KOPT-K1 (cell line): Measurements from ENCODE around the gene EP400.
"Not testable (repeated sequence)": the region's sequence is repeated elsewhere in the genome, so short reads cannot be mapped to it uniquely, and the experiment has no call there.

ENCODE experiments used
- H3K27ac ChIP-seq: fragments of 200-600 bp; sonication (generic); 2 replicates; pipeline ENCODE4 v1.5.1; 2016; ENCODE audit warnings: antibody characterized with exemption, mild to moderate bottlenecking, low read depth, low read length; ENCODE audit not compliant: poor library complexity, severe bottlenecking
- H3K36me3 ChIP-seq: fragments of 200-600 bp; sonication (generic); 2 replicates; pipeline ENCODE4 v1.5.1; 2017; ENCODE audit warnings: antibody characterized with exemption, mild to moderate bottlenecking, low read length, moderate library complexity; ENCODE audit not compliant: insufficient read depth
- H3K9me3 ChIP-seq: fragments of 200-600 bp; sonication (generic); 2 replicates; pipeline ENCODE4 v1.5.1; 2017; ENCODE audit warnings: antibody characterized with exemption, low read length, mild to moderate bottlenecking; ENCODE audit not compliant: insufficient read depth, poor library complexity, severe bottlenecking

EP400 gene

GRCh38 chr12:131979606-131980005, 29.9 kb downstream of the EP400 start:
- H3K36me3 ChIP-seq = peaks cover 74% of the 10 kb centered on the region
- no peaks in the 10 kb centered on the region for H3K9me3 ChIP-seq
- no peak overlapping the region for H3K27ac ChIP-seq

- no peaks in the 10 kb centered on the region for H3K9me3 ChIP-seq
- no peak overlapping the region for H3K27ac ChIP-seq
- H3K36me3 ChIP-seq = peaks cover 74% of the 10 kb centered on the region
Measured at GRCh38 chr12:131980263-131980662, 30.5 kb downstream of the EP400 start.

GRCh38 chr12:131981388-131981787, 31.6 kb downstream of the EP400 start:
- peaks cover 82% of the 10 kb centered on the region for H3K36me3 ChIP-seq
- no peak overlapping the region for H3K27ac ChIP-seq
- H3K9me3 ChIP-seq = no peaks in the 10 kb centered on the region

- H3K27ac ChIP-seq = no peak overlapping the region
- peaks cover 89% of the 10 kb centered on the region for H3K36me3 ChIP-seq
- H3K9me3 ChIP-seq = no peaks in the 10 kb centered on the region
Measured at GRCh38 chr12:131982041-131982440, 32.3 kb downstream of the EP400 start.

- H3K36me3 ChIP-seq = peaks cover 93% of the 10 kb centered on the region
- no peak overlapping the region for H3K27ac ChIP-seq
- no peaks in the 10 kb centered on the region for H3K9me3 ChIP-seq
Measured at GRCh38 chr12:131983026-131983425, 33.3 kb downstream of the EP400 start.

GRCh38 chr12:131983554-131983953, 33.8 kb downstream of the EP400 start:
- H3K36me3 ChIP-seq = peaks cover 94% of the 10 kb centered on the region
- H3K27ac ChIP-seq = no peak overlapping the region
- no peaks in the 10 kb centered on the region for H3K9me3 ChIP-seq

- Histone ChIP-seq H3K36me3 (peaks cover 100% of the 10 kb centered on the region), H3K27ac (no peak overlapping the region), H3K9me3 (no peaks in the 10 kb centered on the region)
Measured at GRCh38 chr12:131984334-131984733, 34.6 kb downstream of the EP400 start.

GRCh38 chr12:131985510-131985875, 35.8 kb downstream of the EP400 start:
- H3K9me3 ChIP-seq, H3K27ac ChIP-seq: not testable (repeated sequence)
- H3K36me3 ChIP-seq = peaks cover 100% of the 10 kb centered on the region

GRCh38 chr12:131986361-131986760, 36.6 kb downstream of the EP400 start:
- H3K36me3 ChIP-seq = peaks cover 100% of the 10 kb centered on the region
- no peaks in the 10 kb centered on the region for H3K9me3 ChIP-seq
- H3K27ac ChIP-seq = no peak overlapping the region

- Histone ChIP-seq H3K36me3 (peaks cover 100% of the 10 kb centered on the region), H3K27ac (no peak overlapping the region)
Measured at GRCh38 chr12:131986910-131987309, 37.2 kb downstream of the EP400 start.

GRCh38 chr12:131987552-131987951, 37.8 kb downstream of the EP400 start:
- Histone ChIP-seq H3K27ac (no peak overlapping the region), H3K36me3 (peaks cover 100% of the 10 kb centered on the region), H3K9me3 (no peaks in the 10 kb centered on the region)

More at GRCh38 chr12:131986910-131987309, 37.2 kb downstream of the EP400 start:
- no peaks in the 10 kb centered on the region for H3K9me3 ChIP-seq

- no peak overlapping the region for H3K27ac ChIP-seq
- peaks cover 100% of the 10 kb centered on the region for H3K36me3 ChIP-seq
- H3K9me3 ChIP-seq = no peaks in the 10 kb centered on the region
Measured at GRCh38 chr12:131988054-131988796, 38.5 kb downstream of the EP400 start.

- peaks cover 100% of the 10 kb centered on the region for H3K36me3 ChIP-seq
- H3K27ac ChIP-seq = no peak overlapping the region
Measured at GRCh38 chr12:131989021-131989420, 39.3 kb downstream of the EP400 start.

GRCh38 chr12:131990066-131990979, 40.6 kb downstream of the EP400 start:
- no peak overlapping the region for H3K27ac ChIP-seq
- peaks cover 100% of the 10 kb centered on the region for H3K36me3 ChIP-seq

More at GRCh38 chr12:131989021-131989420, 39.3 kb downstream of the EP400 start:
- H3K9me3 ChIP-seq = no peaks in the 10 kb centered on the region

GRCh38 chr12:131990980-131991305, 41.2 kb downstream of the EP400 start:
- Histone ChIP-seq H3K9me3 (no peaks in the 10 kb centered on the region), H3K27ac (no peak overlapping the region), H3K36me3 (peaks cover 100% of the 10 kb centered on the region)

More at GRCh38 chr12:131990066-131990979, 40.6 kb downstream of the EP400 start:
- no peaks in the 10 kb centered on the region for H3K9me3 ChIP-seq
